ENCODE measurements around the gene RASGEF1C.

RASGEF1C gene

DNA sequence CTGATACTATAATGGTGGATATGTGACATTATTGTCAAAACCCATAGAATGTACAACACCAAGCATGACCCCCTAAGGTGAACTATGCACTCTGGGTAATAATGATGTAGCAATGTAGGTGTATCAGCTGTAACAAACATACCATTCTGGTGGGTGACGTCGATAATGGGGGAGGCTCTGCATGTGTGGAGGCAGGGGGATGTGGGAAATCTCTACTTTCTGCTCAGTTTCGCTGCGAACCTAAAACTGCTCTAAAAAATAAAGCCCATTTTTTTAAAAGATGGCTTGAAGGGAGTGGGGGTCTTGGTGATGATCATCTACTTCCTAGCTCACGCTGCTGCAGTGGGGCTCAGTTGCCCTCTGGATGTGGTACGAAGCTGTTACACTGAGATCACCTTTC is 51.1 kb downstream of the RASGEF1C start:
- DNase-seq, result no peak

DNA sequence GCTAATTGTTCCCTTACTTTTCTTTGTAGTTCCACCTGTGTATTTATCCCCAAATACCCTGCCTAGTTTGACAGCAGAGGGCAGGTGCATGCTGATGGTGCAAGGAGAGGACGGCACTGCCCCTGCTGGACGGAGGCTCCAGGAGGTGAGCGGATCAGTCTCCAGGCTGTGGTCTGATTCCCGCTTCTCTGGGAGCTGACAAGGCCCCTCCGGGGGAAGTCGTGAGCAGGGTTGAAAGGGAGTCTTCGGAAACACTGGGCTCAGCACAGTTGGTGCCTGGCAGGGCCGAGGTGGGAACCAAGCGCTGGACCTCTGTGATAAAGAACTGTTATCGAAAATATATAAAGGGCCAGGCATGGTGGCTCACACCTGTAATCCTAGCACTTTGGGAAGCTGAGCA is 52.9 kb downstream of the RASGEF1C start:
- no peak for DNase-seq

DNA sequence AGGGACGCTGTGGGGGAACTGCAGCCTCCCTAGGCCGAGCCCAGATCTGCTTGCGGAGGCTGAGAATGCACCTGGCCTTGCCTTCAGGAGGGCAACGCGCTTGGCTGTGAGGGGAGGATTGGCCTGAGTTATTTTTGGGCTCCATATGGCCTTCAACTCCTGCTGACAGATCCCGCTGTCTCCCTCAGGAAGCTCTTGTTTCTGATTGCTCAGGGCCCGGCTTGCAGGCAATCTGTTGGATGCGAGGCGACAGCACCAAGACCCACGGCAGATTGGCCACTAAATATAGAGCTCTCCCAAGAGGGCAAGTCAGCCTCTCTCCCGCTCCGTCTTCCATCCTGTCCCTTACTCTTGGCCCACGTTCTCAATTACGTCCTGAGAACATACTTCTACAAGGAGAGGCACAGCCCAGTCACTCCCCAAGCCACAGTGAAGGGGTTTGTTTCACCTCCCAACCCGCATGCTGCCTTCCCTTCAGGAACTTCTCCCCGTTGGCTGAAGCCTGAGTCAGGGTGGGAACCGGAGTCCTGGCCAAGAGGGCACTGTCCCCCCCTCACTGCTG is 53.6 kb downstream of the RASGEF1C start:
- no peak for DNase-seq

DNA sequence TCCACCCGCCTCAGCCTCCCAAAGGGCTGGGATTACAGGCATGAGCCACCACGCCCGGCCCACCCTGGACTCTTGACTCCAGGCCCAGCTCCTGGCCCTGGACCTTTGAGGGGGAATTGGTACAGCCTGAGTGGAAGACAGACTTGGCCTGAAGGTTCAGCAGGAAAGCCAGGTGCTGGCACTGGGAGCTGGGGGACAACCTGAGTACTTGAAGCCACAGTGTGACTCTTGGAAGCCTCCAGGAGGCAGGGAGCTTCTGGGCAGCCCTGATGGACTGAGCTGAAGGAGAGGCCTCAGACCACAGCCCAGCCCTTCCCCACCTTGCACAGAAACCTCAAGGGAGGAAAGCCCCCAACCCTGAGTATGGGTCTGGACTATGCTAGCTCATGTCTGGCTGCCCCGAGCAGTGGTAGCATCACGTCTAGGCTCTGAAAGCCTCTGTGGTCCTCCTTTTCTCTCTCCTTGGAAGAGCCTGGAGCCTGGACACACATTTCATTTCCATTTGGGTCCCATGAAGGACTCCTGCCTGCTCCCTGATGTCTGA is 54.1 kb downstream of the RASGEF1C start:
- DNase-seq, result no peak

DNA sequence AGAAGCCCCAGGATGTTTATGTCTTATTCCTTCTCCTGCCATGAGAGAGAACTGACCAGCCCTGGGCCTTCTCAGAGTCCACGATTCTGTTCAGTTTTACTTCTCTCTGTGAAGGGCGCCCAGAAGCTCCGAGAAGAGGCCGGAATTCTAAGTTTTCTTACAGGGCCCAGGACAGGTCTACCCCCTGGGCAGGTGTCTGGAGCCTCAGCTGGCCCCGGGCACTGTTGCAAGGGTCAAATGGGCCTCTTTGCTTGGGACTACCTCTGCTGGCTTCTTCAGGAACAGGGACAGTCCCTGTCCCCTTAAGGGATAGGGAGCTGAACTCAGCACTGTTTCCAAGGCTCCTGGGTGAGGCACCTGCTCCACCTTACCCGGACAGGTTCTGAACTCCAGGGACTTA is 55.0 kb downstream of the RASGEF1C start:
- no peak for DNase-seq

DNA sequence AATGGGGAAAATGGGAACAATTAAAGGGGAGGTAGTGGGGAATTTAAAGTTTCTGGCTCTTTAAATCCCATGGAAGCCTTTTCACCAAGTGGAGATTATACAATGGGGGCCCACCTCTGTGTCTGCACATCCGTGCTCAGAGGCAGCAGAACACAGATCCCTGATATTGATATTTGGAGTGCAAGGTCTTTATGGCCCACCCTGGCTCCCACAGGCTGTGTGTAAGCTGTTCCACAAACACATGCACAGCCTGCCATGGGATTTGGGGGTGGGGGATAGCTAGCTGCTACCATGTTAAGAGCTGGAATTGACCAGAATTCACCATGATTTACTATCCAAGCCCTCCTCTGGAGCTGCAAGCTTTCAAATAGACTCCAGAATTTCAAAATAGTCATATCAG is 55.9 kb downstream of the RASGEF1C start:
- DNase-seq, result no peak

DNA sequence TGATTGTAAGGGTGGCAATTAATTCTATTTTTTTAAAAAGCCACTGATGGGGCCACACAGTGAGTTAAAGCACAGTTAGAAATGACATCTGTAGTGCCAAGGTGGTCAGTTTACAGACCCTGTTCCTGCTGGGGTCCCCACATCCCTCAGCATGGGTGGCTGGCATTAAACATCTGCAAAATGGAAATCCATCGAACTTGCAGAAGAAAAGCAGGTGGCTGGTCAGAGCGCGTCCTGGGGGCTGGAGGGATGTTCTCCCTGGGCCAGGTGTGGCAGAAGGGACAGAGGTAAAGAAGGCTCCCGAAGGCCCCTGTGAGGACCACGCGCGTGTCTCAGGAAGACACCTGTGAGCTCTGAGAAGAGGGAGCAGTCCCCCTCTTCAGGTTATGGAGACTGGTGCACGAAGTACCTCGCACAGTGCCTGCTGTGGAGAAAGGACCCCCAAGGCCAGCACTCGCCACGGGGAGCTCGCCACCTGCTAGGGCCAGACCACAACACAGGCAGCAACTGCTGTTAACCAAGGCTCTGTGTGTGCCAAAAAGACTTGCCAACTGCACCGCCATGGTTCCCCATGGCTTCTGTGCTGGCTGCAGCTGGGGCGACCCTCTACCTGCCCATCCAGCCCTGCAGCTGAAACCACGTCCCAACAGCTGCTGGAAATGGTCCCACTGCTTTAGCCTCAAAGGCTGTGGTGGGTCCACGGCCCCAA is 65.2 kb downstream of the RASGEF1C start:
- DNase-seq, result no peak

DNA sequence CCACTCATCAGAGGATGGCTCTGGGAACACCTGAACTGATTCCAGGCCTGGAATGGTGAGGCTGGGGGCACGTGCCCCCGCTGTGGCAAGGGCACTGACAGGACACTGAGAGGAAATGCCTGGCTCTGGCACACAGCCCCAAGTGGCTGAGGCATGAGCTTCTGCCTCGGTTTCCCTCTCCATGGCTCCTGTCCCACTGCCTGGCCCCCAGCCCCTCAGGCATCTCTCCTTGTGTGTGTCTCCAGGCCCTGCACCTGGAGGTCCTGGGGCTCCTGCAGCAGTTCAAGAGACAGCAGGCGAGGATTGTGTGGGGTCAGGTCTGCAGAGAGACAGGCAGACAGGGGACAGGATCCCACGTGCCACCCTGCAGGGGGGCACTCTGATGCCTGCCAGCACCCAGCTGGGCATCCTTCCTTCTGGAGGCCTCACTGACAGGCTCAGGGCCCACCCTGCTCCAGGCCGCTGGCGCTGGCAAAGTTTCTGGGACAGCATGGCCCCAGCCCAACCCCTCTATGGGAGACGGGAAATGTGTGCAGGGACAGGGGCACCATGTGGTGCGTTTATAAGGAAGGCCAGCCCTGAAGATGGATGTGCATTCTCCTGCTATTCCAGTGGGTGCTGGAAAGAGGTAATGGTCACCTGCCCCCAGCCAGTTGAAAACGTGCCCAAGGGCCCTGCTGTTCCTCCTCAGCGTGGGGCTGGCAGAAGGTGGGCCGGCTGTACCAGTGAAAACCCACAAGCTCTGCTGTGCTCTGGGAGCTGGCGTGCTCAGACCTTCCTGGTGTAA is 66.0 kb downstream of the RASGEF1C start:
- DNase-seq, result no peak

DNA sequence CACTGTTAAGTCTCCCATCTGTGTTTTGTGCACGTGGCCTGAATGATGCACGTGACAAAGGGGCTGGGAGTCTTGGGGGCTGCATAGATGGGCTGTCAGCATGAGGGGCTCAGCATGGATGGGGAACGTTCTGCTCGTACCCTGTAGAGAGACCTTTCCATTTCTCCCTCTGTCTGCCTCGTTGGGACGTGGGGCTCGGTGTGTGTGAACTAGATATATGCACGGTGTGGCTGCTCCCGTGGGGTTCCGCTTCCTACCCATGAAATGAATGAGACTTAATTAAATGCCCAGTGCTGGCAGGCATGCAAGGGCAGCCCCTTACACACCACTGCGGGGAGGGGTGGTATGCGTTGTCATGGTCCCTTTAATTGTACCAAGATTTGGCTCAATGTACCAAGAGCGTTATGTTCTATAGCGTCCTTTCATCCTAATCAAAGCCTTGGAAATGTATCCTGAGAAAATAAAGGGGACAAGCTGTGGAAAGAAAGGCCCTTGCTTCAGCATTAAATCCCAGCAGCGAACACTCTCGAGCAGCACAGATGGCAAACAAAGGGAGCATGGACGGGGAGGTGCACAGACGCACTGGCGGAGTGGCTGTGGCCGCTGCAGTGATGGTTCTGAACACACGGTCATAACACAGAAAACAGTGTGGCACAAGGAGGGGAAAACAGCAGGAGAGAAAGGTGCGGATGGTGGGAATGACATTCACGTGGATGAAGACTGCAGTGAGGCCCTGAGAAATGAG is 66.8 kb downstream of the RASGEF1C start:
- no peak for DNase-seq

DNA sequence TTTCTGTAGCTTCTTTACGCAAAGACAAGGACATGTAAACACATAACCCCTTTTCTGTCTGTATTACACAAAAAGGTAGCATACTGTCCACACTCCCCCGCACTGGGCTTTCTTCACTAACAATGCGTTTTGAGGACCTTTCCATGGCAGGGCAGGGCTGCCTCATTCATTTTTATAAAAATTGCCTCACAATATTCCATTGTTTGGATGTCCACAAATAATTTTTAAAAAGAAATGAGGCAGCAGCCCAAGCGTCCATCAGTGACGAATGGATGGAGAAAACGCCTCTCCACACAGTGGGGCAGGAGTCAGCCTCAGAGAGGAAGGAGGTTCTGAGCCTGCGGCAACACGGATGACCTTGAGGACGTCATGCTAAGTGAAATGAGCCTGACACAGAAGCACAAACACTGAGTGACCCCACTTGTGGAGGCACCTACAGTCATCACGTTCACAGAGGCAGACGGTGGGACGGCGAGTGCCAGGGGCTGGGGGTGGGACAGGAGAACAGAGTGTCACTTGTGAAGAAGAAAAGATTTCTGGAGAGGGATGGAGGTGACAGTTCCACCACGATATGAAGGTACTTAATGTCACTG is 67.8 kb downstream of the RASGEF1C start:
- no peak for DNase-seq

DNA sequence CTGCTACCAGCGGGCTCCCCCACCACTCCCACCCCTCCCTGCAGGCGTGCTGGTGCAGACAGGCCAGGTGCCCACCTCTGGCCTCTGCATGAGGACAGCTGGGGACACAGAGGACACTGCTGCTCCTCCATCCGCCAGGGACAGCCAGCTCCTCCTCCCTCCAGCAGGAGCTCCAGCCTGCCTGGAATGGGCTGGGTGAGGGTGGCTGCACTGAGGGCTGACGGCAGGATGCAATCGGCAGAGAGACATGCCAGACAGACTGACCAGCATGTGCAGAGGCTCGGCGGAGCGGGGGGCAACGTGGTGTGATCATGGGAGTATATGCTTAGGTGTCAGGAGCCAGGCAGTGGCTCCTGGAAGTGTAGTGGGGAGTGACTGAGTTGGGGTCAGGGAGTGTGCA is 68.4 kb downstream of the RASGEF1C start:
- DNase-seq, result no peak

DNA sequence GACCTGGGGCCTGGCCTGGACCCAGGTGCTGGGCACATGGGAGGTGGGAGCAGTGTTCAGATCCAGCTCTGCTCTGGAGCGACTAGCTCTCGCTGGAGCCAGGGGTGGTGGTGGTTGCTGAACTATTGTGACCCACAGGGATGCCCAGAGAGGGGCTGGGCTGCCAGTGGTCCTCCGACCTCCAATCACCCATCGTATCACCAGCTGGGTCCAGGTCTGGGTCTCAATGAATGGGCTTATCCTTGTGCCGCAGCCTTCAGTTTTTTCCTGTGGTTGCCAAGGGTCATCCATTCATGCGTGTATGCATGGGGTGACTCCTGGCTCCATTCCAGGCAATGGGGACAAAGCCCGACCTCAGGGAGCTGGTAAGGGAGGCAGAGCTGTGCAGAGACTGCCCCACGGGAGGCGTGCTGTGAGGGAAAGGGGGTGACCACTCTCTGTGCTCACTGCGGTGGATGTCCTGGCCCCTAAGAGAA is 68.9 kb downstream of the RASGEF1C start:
- DNase-seq, result no peak

DNA sequence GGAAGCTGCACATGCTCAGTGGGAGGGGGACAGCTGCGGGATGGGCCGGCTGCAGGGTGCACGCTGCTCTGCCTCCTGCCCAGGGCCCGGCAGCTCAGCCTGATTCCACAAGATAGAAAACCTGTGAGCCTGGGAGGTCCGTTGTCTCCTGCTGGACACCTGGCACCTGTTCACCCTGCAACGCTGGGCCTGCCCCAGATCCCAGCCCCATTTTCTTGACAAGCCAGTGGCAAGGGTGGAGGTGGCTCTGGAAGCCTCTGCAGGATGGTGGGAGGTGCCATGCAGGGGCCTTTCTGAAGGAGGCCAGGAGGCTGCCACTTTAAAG is 69.3 kb downstream of the RASGEF1C start:
- no peak for DNase-seq

DNA sequence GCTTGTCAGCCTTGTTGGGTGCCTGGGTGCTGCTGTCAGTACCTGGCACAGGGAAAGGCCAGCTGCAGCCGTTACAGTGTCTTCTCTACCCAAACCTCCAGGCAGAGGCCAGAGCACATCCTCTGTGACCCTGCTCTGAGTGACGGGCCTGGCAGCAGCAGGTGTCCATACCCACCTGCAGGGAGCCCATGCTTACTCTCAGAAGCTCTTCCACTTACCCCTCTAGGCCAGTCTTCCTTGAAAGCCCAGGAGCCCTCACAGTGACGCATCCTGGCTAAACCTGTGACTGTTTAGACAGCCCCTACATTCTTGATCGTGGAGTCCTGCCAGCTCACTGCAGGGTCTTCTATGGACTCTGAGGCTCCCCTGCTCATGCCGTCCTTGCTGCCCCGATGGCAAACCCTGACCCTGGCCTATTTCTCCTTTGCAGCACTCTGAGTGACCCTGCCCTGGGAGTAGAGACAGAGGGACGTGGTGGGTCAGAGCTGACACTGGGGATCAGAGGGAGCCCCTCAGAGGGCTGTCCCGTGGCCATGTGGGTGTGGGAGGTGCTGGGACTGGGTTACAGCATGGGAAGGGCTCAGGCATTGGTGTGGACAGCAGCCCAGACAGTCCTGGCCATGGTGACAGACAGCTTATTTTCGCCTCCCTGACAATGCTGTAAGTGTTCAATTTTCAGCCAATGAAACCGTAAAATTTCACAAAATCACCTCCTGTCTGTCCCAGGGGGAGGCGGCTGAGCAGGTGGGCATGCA is 69.9 kb downstream of the RASGEF1C start:
- no peak for DNase-seq

DNA sequence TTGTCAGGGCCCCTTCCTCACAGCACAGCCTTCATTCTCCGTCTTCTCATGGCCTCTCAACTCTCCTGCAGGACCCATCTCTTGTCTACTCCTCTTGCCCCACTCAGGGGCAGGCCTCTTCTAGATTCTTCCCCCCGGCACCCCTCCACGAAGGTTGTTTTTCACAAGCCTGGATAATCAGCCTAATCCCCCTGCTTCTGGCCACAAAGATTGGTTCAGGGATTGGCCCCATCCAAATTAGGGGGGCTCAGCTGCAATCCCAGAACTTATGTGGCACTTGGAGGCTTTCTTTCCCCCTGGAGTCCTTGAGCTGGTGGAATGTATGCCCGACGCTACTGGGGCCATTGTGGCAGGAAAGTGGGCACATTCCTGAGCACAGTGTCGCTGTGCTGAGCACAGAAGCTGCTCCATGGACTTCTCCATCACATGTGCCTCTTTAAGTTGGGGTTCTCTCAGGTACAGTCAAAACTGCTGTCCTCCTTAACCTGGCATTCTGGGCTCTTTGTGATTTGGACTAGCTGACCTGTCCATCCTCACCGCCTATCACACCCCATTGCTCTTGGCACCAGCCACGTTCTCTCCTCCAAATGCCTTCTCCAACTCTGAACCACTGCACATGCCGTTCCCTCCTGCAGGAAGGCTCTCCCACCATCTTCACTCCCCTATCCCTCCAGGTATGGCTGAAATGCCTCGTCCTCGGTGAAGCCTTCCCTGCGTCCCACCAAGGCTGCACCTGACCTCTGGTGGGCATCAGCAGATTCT is 70.6 kb downstream of the RASGEF1C start:
- no peak for DNase-seq

DNA sequence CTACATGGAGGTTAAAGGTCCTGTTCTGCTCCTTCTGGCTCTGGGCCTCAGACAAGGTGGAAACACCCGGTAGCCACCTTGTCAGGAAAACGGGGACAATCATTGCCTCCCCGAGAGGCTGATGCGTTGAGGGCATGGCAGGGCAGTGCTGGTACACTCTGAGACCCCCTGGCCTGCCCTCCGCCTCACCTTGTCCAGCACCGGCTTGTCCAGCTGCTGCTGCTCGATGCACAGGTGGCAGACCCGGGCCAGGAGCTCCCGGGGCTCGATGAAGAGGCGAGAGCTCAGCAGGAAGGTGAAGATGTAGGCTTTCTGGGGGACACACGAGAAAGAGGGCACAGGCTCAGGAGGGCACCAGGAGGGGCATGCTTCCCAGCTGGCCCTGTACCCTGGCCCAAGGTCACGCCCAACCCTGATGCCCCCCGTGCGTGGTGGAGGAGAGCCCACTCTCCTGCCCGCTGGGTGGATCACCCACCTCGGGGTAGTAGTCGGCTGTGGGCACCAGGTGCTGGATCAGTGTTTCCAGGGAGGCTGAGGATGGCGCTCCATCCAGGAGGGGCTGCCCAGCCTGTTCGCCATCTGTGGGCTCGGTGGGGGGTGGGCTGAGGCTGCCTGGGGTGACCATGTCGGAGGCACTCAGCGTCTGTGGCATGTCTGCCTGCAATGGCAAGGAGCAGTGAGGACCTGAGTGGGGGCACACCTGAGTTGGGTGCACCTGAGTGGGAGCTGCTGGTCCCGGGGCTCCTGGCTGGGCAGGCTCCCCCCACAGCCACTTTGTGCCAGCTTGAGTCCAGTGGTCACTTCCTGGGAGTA is 71.4 kb downstream of the RASGEF1C start:
- DNase-seq, result no peak

DNA sequence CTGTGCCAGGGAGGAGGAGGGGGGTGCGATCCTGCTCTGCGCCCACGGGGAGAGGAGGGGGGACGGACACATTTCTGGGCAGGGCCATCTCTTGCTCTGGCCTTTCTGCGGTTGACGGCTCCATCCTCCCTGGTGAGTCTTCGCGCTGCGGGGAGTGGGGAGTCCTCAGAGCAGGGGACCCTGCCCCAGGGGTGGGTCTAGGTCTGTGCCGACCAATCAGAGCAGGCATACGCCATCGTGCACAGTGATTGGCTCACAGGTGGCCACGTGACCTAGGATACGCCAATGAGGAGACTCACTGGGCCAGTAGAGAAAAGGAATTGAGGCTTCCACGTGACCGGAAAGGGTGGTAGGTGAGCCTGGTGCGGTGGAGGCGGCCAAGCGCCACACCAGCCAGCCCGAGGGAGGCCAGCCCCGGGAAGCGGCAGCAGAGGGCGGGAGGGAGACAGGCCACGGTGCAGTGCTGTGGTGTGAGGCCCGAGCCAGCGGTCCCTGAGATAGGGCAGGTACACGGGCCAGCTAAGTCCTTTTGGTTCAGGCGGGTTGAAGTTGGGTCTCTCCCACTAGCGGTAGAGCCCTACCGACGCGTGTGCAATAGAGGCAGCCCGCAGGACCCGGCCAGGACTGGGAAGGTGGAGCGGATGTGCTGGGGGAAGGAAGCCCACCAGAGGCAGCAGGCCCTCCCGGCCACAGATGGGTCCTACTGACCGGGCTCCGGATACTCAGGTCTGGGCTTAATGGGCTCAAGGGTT is 72.2 kb downstream of the RASGEF1C start:
- DNase-seq, result no peak

DNA sequence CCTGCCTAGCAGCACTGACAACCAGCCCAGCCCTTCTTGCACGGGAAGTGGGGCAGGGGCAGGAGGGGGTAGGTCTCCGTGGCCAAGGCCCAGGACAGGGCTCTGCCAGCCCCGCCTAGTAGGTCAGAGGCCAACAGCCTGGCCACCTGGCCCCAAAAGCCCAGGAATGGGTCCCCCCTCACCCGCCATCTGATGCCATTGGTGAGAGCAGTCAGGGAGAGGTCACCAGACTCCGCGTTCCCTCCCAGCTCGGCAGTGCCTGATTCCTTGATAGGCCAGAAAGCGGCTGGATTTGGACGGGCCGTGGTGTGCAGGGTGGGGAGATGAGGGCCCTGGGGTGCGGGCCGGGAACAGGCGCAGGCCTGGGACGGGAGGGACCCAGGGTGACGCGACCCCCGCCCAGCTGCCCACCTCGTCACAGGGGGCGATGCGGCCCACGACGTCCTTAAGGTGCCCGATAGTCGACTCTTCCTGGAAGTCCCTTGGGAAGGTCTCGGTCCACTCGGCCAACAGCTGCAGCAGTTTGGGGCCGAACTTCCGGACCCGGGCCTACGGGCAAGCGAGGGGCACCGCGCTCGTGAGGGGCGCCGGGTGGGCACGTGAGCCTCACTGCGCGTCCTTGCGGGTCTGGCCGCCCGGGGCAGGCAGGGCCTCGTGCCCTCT is 72.9 kb downstream of the RASGEF1C start:
- DNase-seq, result no peak
